ENCODE data around the gene B9D2.
"Not testable (repeated sequence)": the region's sequence is repeated elsewhere in the genome, so short reads cannot be mapped to it uniquely, and the experiment has no call there.

The B9D2 gene

DNA sequence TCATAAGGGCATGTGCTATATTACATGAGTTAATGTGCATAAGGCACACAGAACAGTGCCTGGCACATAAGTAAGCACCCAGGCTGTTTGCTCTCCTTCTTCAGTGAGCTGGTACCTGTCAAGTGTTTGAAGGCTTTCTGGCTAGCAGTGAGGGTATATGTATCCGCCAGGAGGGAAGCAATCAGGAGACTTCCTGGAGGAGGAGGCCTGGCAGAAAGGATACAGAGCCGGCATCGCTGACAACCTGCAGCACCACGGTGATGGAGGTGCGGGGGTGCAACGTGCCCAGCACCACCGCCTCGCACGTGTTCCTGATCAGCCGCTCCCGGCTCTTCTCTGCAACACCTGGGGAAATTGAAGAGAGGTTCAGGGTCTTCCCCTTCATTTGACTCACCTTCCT is 27.7 kb upstream of the B9D2 start:
- no peak for DNase-seq (ENCODE audit: low spot score)

DNA sequence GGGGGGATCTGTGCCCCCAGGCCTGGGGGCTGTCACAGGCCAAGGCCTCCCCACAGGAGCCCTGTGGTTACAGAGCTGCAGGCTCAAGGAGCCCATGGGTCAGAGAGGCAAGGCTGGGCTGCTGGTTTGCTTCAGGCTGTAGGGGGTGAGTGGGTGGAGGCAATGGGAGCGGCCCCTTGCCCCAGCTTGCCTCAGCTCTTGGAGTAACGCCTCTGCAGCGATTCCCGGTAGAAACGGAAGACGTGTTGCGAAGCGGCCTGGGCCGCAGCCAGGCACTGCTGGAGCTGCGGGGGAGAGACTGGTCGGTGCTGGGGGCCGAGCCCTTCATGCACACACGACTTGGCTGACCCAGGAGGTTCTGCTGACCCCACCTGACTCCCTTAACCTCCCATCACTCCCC is 22.5 kb upstream of the B9D2 start:
- DNase-seq (ENCODE audit: low spot score), result no peak

DNA sequence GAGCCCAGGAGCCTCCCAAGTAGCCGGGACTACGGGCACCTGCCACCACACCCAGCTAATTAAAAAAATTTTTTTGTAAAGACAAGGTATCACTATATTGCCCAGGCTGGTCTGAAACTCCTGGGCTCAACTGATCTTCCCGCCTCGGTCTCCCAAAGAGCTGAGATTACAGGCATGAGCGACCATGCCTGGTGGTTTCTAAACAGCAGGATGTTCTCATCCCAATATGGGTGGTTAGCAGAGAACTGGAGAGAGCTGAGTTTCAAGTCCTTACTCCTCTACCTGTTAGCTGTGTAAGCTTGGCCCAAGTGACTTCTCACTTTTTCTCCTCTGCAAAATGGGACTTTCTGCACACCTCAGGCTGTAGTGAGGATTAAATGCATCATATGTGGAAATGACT is 20.4 kb upstream of the B9D2 start:
- DNase-seq (ENCODE audit: low spot score), result no peak

DNA sequence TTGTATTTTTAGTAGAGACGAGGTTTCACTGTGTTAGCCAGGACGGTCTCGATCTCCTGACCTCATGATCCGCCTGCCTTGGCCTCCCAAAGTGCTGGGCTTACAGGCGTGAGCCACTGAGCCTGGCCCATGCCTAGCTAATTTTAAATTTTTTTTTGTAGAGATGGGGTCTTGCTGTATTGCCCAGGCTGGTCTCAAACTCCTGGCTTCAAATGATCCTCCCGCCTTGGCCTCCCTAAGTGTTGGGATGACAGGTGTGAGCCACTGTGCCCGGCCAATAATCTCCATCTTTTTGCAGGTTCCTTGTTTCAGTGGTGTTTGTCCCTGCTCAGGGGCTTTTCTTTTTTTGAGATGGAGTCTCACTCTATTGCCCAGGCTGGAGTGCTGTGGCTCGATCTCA is 17.6 kb upstream of the B9D2 start:
- not testable (repeated sequence) for DNase-seq (ENCODE audit: low spot score)

DNA sequence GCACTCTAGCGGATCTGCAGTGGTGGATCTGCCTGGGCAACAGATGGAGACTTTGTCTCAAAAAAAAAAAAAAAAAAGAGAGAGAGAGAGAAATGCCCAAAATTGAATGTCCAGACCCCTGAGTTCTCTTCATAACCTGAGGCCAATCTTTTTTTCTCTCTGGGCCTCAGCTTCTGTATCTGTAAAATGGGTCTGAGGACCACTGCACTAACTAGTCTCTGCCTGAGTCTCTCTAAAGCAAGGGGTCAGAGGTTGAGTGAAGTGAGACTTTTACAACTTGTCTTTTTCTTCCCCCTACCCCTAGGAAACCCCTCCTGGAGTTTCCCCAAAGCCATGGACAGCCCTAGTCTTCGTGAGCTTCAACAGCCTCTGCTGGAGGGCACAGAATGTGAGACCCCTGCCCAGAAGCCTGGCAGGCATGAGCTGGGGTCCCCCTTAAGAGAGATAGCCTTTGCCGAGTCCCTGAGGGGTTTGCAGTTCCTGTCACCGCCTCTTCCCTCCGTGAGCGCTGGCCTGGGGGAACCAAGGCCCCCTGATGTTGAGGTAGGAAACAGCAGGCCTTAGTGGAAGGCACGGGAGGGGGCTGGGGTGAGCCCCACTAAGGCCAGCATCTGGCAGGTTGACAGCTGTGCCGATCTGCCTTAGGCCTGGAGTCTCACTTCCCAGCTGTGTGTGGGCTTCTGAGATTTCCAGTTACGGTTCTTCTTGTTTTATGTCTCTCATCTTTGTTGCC is 14.2 kb upstream of the B9D2 start:
- DNase-seq (ENCODE audit: low spot score), result no peak

DNA sequence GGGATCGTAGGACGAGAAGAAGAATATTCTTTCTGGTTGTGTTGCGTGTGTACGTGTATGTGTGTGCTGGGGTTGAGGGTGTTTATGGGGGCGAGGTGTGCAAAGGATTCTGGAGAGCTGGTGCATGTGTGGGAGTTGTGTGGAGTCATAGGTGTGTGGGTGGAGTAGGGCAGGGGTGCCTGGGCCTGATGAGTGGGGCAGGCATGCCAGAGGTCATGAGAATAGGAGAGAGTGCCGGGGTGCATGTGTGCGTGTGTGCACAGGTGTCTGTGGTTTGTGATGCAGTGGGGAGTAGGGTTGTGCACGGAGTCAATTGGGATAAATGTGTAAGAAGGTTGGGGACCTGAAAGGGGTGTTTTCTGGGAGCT is 13.0 kb upstream of the B9D2 start:
- no peak for DNase-seq (ENCODE audit: low spot score)

- DNase-seq (ENCODE audit: low spot score), result peak; percentile 54
Observed at GRCh38 chr19:41376241-41376997, 12.5 kb upstream of the B9D2 start, which contains the start of gene TMEM91. Gene TMEM91 (plus strand): TSS chr19:41376533. CDS start chr19:41378310, 1,777 bp downstream.

- peak; percentile 84 for DNase-seq (ENCODE audit: low spot score)
Observed at GRCh38 chr19:41373993-41374392, 10.0 kb upstream of the B9D2 start.

DNA sequence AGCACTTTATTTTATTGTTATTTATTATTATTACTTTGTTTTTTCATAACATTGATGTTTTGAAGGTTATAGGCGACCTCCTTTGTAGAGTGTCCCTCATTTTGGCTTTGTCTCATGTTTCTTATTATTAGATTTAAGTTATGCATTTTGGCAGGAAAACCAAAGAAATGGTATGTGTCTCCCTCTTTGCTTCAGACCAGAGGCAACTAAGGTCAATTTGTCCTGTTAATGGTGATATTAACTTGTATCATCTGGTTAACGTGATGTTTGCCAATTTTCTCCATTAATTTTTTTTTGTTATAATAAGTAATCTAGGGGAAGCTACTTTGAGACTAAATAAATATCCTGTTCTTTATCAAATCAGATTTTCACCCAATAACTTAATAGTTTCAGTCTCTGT is 8.6 kb upstream of the B9D2 start:
- DNase-seq (ENCODE audit: low spot score), result no peak

DNA sequence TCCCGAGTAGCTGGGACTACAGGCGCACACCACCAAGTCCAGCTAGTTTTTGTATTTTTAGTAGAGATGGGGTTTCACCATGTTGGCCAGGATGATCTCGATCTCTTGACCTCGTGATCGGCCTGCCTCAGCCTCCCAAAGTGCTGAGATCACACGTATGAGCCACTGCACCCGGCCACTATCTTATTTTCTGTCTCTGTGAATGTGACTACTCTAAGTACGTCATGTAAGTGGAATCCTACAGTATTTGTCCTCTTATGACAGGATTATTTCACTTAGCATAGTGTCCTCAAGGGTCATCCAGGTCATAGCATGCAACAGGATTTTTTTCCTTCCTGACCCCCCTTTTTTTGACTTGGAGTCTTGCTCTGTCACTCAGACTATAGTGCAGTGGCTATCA is 7.6 kb upstream of the B9D2 start:
- DNase-seq (ENCODE audit: low spot score), result no peak

DNA sequence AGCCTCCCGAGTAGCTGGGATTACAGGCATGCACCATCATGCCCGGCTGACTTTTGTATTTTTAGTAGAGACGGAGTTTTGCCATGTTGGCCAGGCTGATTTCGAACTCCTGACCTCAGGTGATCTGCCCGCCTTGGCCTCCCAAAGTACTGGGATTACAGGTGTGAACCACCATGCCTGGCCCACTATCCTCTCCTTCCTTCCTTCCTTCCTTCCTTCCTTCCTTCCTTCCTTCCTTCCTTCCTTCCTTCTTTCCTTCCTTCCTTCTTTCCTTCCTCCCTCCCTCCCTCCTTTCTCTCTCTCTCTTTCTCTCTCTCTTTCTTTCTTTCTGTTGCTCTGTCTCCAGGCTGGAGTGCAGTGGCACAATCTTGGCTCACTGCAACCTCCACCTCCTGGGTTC is 7.2 kb upstream of the B9D2 start:
- not testable (repeated sequence) for DNase-seq (ENCODE audit: low spot score)

DNA sequence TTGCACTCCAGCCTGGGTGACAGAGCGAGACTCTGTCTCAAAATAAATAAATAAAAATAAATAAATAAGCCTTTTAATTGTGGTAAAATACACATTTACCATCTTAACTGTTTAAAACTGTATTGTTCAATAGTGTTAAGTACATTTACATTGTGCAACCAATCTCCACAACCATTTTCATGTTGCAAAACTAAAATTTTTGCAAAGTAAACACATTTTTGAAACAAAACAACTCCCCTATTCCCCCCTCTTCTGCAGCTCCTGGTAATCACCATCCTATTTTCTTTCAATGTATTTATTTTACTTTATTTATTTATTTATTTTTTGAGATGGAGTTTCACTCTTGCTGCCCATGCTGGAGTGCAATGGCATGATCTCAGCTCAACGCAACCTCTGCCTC is 5.8 kb upstream of the B9D2 start:
- no peak for DNase-seq (ENCODE audit: low spot score)

DNA sequence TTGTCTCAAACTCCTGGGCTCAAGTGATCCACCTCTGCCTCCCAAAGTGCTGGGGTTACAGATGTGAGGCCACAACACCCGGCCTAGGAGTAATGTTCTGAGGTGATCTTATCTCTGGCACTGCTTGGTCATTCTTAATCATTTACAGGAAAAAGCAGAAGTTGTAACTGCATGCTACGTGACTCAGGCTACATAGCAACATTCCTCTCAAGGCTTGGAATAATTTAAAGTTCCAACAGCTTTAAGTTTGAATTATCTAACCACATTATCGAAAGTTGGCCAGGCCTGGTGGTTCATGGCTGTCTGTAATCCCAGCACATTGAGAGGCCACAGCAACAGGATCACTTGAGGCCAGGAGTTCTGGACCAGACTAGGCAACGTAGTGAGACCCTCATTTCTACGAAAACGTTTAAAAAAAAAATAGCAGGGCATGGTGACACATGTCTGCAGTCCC is 3.9 kb upstream of the B9D2 start:
- DNase-seq (ENCODE audit: low spot score), result peak; percentile 62

- DNase-seq (ENCODE audit: low spot score), result no peak
Observed at GRCh38 chr19:41366089-41366488, 2.1 kb upstream of the B9D2 start.

GRCh38 chr19:41364524-41365391 is 809 bp upstream of the B9D2 start:
- no peak for DNase-seq (ENCODE audit: low spot score)

DNA sequence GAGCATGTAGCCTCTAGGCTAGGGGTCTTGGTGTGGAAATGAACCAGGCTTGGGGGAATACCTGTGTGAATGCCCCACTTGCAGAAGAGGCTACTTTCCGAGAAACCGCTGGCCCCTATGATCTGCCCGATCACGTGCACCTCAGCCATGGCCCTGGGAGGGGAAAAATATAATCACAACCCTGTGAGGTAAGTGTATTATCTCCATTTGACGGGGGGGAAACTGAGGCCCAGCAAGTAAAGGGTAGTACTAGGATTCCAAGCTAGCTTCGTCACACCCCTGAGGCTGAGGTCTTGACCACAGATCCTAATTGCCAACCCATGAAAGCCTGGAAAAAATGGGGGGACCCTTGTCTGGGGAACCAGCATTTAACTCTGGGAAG is 587 bp downstream of the B9D2 start:
- DNase-seq (ENCODE audit: low spot score), result no peak

GRCh38 chr19:41362143-41362847 is 1.7 kb downstream of the B9D2 start:
- no peak for DNase-seq (ENCODE audit: low spot score)

- DNase-seq (ENCODE audit: low spot score), result no peak
Observed at GRCh38 chr19:41359741-41360140, 4.2 kb downstream of the B9D2 start.

DNA sequence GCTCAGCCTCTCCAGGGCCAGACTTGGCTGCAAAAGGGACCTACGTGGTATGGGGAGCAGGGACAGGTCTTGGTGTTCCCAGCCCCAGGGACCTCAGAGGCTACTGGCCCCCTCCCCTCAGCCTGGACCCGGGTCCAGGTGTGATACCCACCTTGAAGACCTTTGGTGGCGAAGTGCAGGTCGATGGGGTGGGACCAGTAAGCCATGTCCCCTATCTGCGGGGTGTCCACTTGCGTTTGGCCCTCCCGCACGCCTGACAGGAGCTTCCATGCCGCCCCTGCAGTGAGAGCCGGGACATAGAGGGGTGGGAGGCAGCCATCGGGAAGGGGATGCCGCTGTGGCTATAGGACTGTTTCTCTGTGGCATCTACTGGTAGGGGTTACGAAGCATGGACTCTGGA is 6.2 kb downstream of the B9D2 start:
- no peak for DNase-seq (ENCODE audit: low spot score)

GRCh38 chr19:41356984-41357739 is 6.8 kb downstream of the B9D2 start:
- no peak for DNase-seq (ENCODE audit: low spot score)

DNA sequence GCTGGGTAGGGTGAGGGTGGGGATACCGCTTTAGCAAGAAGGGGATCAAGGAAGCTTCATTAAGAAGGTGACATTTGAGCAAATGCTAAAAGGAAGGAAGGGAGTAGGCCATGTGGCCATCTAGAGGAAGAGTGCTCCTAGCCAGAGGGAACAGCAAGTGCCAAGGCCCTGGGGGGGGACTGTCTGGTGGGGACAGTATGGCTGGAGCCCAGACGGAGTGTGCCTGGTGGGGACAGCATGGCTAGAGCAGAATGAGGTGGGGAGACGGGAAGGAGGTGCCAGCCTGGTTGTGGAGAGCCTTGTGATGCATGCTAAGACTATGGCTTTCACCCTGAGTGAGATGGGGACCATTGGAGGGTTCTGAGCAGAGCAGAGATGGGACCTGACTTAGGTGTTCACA is 8.1 kb downstream of the B9D2 start:
- no peak for DNase-seq (ENCODE audit: low spot score)
